Measurements from ENCODE around the gene CEL. TPM values are rescaled to one million over a fixed set of nuclear protein-coding genes. Genes with fewer than 3 reads are reported as not detected.

CEL gene
- total RNA-seq, 1 donor from 2014 or later: 2.2 TPM

GRCh38 chr9:133103183-133103986 is 41.6 kb downstream of the CEL start:
- DNase-seq (ENCODE audit: low spot score): no peak

- no peak for DNase-seq (ENCODE audit: low spot score)
Observed at GRCh38 chr9:133103987-133104505, 42.3 kb downstream of the CEL start.

- no peak for DNase-seq (ENCODE audit: low spot score)
Observed at GRCh38 chr9:133104718-133105460, 43.1 kb downstream of the CEL start.

- no peak for DNase-seq (ENCODE audit: low spot score)
Observed at GRCh38 chr9:133105461-133105770, 43.6 kb downstream of the CEL start.

GRCh38 chr9:133106511-133107244 is 44.9 kb downstream of the CEL start:
- no peak for DNase-seq (ENCODE audit: low spot score)

- DNase-seq (ENCODE audit: low spot score): no peak
Observed at GRCh38 chr9:133107245-133107722, 45.5 kb downstream of the CEL start.

- no peak for DNase-seq (ENCODE audit: low spot score)
Observed at GRCh38 chr9:133107961-133108793, 46.4 kb downstream of the CEL start.

- DNase-seq (ENCODE audit: low spot score): no peak
Observed at GRCh38 chr9:133108794-133109641, 47.2 kb downstream of the CEL start.

- DNase-seq (ENCODE audit: low spot score): no peak
Observed at GRCh38 chr9:133109931-133110650, 48.3 kb downstream of the CEL start.

- DNase-seq (ENCODE audit: low spot score): no peak
Observed at GRCh38 chr9:133111808-133112662, 50.3 kb downstream of the CEL start.

GRCh38 chr9:133112663-133113026 is 50.9 kb downstream of the CEL start:
- DNase-seq (ENCODE audit: low spot score): no peak

GRCh38 chr9:133113163-133113948 is 51.6 kb downstream of the CEL start:
- DNase-seq (ENCODE audit: low spot score): no peak

GRCh38 chr9:133113949-133114885 is 52.4 kb downstream of the CEL start:
- no peak for DNase-seq (ENCODE audit: low spot score)

- DNase-seq (ENCODE audit: low spot score): no peak
Observed at GRCh38 chr9:133114886-133115603, 53.3 kb downstream of the CEL start.

GRCh38 chr9:133115604-133116345 is 54.0 kb downstream of the CEL start:
- no peak for DNase-seq (ENCODE audit: low spot score)
